22Rv1 (cell line): ENCODE results near the gene PAK5.

Source experiments
- ZFX ChIP-seq: fragments of 450-650 bp; IDR thresholded peaks from 2 replicates; pipeline ENCODE4 v1.6.1; 2017; ENCODE audit warnings: antibody characterized with exemption, borderline replicate concordance
- TF ChIP-seq, protein P1 (sequence below): fragments of 450-650 bp; IDR thresholded peaks from 2 replicates; pipeline ENCODE4 v1.5.1; 2017; ENCODE audit warnings: mild to moderate bottlenecking

DNA sequence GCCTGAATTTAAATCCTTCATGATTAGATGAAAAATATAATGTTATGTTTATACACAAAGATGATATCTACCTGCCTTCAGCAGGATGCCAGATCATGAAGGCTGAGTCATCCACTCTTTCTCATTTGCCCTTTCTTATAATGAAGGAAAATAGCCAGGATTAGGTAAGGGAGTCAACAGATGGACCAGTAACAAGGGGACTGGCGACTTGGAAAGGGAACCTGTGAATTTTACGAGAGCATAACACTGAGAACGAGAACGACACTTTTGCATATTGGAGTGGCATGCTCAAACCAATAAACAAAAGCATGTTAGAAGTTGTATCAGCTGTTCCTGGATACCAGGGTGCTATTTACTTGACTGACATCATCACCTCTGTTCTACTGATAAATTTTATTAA lies 170.5 kb downstream of the PAK5 start:
- TF ChIP-seq, protein P1, sequence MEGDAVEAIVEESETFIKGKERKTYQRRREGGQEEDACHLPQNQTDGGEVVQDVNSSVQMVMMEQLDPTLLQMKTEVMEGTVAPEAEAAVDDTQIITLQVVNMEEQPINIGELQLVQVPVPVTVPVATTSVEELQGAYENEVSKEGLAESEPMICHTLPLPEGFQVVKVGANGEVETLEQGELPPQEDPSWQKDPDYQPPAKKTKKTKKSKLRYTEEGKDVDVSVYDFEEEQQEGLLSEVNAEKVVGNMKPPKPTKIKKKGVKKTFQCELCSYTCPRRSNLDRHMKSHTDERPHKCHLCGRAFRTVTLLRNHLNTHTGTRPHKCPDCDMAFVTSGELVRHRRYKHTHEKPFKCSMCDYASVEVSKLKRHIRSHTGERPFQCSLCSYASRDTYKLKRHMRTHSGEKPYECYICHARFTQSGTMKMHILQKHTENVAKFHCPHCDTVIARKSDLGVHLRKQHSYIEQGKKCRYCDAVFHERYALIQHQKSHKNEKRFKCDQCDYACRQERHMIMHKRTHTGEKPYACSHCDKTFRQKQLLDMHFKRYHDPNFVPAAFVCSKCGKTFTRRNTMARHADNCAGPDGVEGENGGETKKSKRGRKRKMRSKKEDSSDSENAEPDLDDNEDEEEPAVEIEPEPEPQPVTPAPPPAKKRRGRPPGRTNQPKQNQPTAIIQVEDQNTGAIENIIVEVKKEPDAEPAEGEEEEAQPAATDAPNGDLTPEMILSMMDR: no peak
- TF ChIP-seq ZFX: no peak
